Small intestine (tissue), 7 donors: ENCODE results near the gene ABTB2. TPM values are rescaled to one million over a fixed set of nuclear protein-coding genes. Genes with fewer than 3 reads are reported as not detected.
A peak's percentile ranks its signal among the peaks of the same experiment; 100 is the strongest.

ENCODE experiments used
- DNase-seq, 2 donors: peaks; one replicate each; pipeline versions ENCODE4 v3.0.0 to v3.0.0-alpha.2; 2013
- FAIRE-seq: peaks from 2 replicates; lab custom pipeline; 2012; peaks lifted over from hg19 to GRCh38; lab: Jason Lieb, UNC
- H3K27ac ChIP-seq, 3 donors: one replicate each; pipeline ENCODE4 v1.5.1; 2013; ENCODE audit warnings: low read length in 2 of 3, mild to moderate bottlenecking in 2 of 3, control low read depth in 1 of 3, inconsistent platforms in 1 of 3, low read depth in 1 of 3, moderate library complexity in 1 of 3
- H3K27me3 ChIP-seq, 3 donors: one replicate each; pipeline ENCODE4 v1.6.1; 2013; ENCODE audit warnings: low read length in 3 of 3, inconsistent platforms in 1 of 3; ENCODE audit not compliant: control insufficient read depth in 3 of 3, insufficient read depth in 3 of 3
- H3K36me3 ChIP-seq, 3 donors: one replicate each; pipeline ENCODE4 v1.6.1; 2013; ENCODE audit warnings: low read length in 3 of 3, inconsistent platforms in 1 of 3, low read depth in 1 of 3, mild to moderate bottlenecking in 1 of 3, moderate library complexity in 1 of 3; ENCODE audit not compliant: control insufficient read depth in 3 of 3, insufficient read depth in 2 of 3
- H3K4me1 ChIP-seq, 3 donors: one replicate each; pipeline ENCODE4 v1.6.1; 2013; ENCODE audit warnings: low read length in 2 of 3, inconsistent platforms in 1 of 3, low read depth in 1 of 3, mild to moderate bottlenecking in 1 of 3, moderate library complexity in 1 of 3; ENCODE audit not compliant: control insufficient read depth in 3 of 3, insufficient read depth in 2 of 3
- H3K4me3 ChIP-seq, 3 donors: one replicate each; pipeline ENCODE4 v1.5.1; 2013; ENCODE audit warnings: low read length in 3 of 3, control low read depth in 1 of 3, inconsistent platforms in 1 of 3, low read depth in 1 of 3, mild to moderate bottlenecking in 1 of 3, moderate library complexity in 1 of 3
- H3K9me3 ChIP-seq, 2 donors: one replicate each; pipeline ENCODE4 v1.6.1; 2013; ENCODE audit warnings: low read depth in 1 of 2, low read length in 1 of 2; ENCODE audit not compliant: control insufficient read depth in 2 of 2, insufficient read depth in 1 of 2
- WGBS, 3 donors: extraction: QIAGEN DNeasy Blood & Tissue Kit; methylation state at CpG; one replicate each; pipeline ENCODE4 v1.1.7; 2013; 5-methylcytosine and 5-hydroxymethylcytosine counted together
- polyA plus RNA-seq, 4 donors: library from polyadenylated mRNA; stranded (reverse) in 3 of 4; unstranded in 1 of 4; fragments of 200-250 nt in 3 of 4; fragments of 120-200 nt in 1 of 4; gene quantifications; one replicate each; pipeline versions ENCODE4 v1.2.1 to v1.2.3, GENCODE V29; 2013
- donor health status: healthy with polysubstance abuse.
- donor health status: control.
- donor health status: control.
- donor health status: Bipolar disorder and iron deficiency.
- donor health status: healthy.

The ABTB2 gene
- polyA plus RNA-seq, 4 donors: 0.64 to 25.1 (median 13.5) TPM

- H3K9me3 ChIP-seq: no peaks in the 10 kb centered on the region
- H3K4me1 ChIP-seq: no peaks in the 10 kb centered on the region
- no peaks in the 10 kb centered on the region for H3K27me3 ChIP-seq
- H3K27ac ChIP-seq: no peak overlapping the region
- H3K36me3 ChIP-seq: no peaks in the 10 kb centered on the region
- no peak overlapping the region for H3K4me3 ChIP-seq
- no peak for DNase-seq
- WGBS, 3 donors: 77 to 81% (median 79%) methylated on average over 6 of the region's 6 CpGs
- FAIRE-seq: no peak
These were observed 141.1 kb downstream of the ABTB2 start for GRCh38 chr11:34216706-34217105.

GRCh38 chr11:34215806-34216453 lies 141.9 kb downstream of the ABTB2 start:
- no peak overlapping the region for H3K4me3 ChIP-seq
- WGBS, 3 donors: 82 to 92% (median 92%) methylated on average over 1 of the region's 1 CpG
- H3K9me3 ChIP-seq: peaks cover 0 to 2% of the 10 kb centered on the region in 2 donors
- H3K36me3 ChIP-seq: no peaks in the 10 kb centered on the region
- H3K4me1 ChIP-seq: no peaks in the 10 kb centered on the region
- no peaks in the 10 kb centered on the region for H3K27me3 ChIP-seq
- DNase-seq: no peak
- H3K27ac ChIP-seq: no peak overlapping the region
- FAIRE-seq: no peak

GRCh38 chr11:34214961-34215805 lies 142.6 kb downstream of the ABTB2 start:
- Histone ChIP-seq H3K4me1 (no peaks in the 10 kb centered on the region), H3K27me3 (no peaks in the 10 kb centered on the region), H3K4me3 (no peak overlapping the region), H3K36me3 (no peaks in the 10 kb centered on the region), H3K27ac (no peak overlapping the region), H3K9me3 (peaks cover 0 to 2% of the 10 kb centered on the region in 2 donors)
- peak in 1 of 2 donors; percentile 68 for DNase-seq
- 20 to 63% (median 42%) methylated on average over 5 of the region's 5 CpGs for WGBS, 3 donors
- no peak for FAIRE-seq

GRCh38 chr11:34213366-34213765 lies 144.4 kb downstream of the ABTB2 start:
- Histone ChIP-seq H3K4me1 (no peaks in the 10 kb centered on the region), H3K4me3 (no peak overlapping the region), H3K36me3 (no peaks in the 10 kb centered on the region), H3K27ac (no peak overlapping the region), H3K9me3 (peaks cover 0 to 2% of the 10 kb centered on the region in 2 donors), H3K27me3 (no peaks in the 10 kb centered on the region)
- DNase-seq: no peak
- 77 to 84% (median 81%) methylated on average over 5 of the region's 5 CpGs for WGBS, 3 donors
- FAIRE-seq: no peak

- DNase-seq: no peak
- no peak for FAIRE-seq
- Histone ChIP-seq H3K36me3 (no peaks in the 10 kb centered on the region), H3K4me1 (no peaks in the 10 kb centered on the region), H3K9me3 (peaks cover 0 to 2% of the 10 kb centered on the region in 2 donors), H3K27me3 (no peaks in the 10 kb centered on the region), H3K27ac (no peak overlapping the region), H3K4me3 (no peak overlapping the region)
- WGBS, 3 donors: 81 to 88% (median 82%) methylated on average over 3 of the region's 3 CpGs
These were observed 145.2 kb downstream of the ABTB2 start for GRCh38 chr11:34212566-34212965.

- no peaks in the 10 kb centered on the region for H3K36me3 ChIP-seq
- H3K4me1 ChIP-seq: peaks cover 0 to 4% (median 0%) of the 10 kb centered on the region in 3 donors
- H3K9me3 ChIP-seq: peaks cover 0 to 2% of the 10 kb centered on the region in 2 donors
- no peak overlapping the region for H3K27ac ChIP-seq
- DNase-seq (peak in 1 of 2 donors; percentile 60), FAIRE-seq (no peak)
- 31 to 64% (median 58%) methylated on average over 5 of the region's 5 CpGs for WGBS, 3 donors
- no peaks in the 10 kb centered on the region for H3K27me3 ChIP-seq
- no peak overlapping the region for H3K4me3 ChIP-seq
These were observed 148.0 kb downstream of the ABTB2 start for GRCh38 chr11:34209809-34210208.

- Histone ChIP-seq H3K27me3 (no peaks in the 10 kb centered on the region), H3K27ac (no peak overlapping the region), H3K4me1 (peaks cover 0 to 4% (median 0%) of the 10 kb centered on the region in 3 donors), H3K4me3 (no peak overlapping the region), H3K36me3 (no peaks in the 10 kb centered on the region), H3K9me3 (peaks cover 0 to 2% of the 10 kb centered on the region in 2 donors)
- 72 to 75% (median 73%) methylated on average over 11 of the region's 11 CpGs for WGBS, 3 donors
- FAIRE-seq: no peak
- peak in 1 of 2 donors; percentile 53 for DNase-seq
These were observed 149.3 kb downstream of the ABTB2 start for GRCh38 chr11:34208266-34209135.
